ENCODE data around the gene ANGPTL2.

ANGPTL2 gene

DNA sequence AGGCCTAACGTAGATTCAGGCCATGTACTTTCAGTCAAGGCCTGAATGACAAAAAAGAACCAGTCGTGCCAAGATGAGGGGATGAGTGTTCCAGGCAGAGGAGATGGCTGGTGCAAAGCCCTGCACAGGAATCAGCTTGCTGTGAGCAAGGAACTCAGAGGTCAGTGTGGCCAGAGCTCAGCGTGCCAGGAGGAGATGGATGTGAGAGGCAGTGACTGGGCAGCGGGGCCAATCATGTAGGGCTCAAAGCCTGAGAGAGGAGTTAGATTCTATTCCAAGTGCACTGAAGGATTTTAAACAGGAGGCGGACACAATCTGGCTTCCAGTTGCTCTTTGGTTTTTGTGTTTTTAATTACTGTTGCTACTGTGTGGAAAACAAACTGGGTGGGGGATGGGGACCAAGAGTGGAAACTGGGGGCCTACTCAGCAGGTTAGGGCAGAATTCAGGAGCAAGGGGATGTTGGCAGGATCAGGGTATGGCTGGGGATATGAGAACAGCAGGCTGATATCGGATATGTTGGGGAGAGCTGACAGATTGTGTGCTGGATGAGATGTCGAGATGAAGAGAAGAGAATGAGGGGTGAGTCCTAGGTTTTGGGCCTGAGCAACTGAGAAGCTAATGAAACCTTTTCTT lies 64.3 kb downstream of the ANGPTL2 start:
- ChIA-PET CTCF (interaction anchor here (0.9 to 1.9 kb wide), 3 partner anchors 9 to 137 kb away, joined by 3 to 8 read pairs (median 5); no protein-coding TSS in a partner anchor), POLR2A (no interaction called here)
- H3K4me3 ChIP-seq (ENCODE audit: low read depth, low read length): no peak overlapping the region
- no peak for DNase-seq (ENCODE audit: low read depth, low spot score)
- TF ChIP-seq CTCF (IDR thresholded peaks at IDR 0.05; ENCODE audit: insufficient read depth, low read length, missing control alignments): no peak

DNA sequence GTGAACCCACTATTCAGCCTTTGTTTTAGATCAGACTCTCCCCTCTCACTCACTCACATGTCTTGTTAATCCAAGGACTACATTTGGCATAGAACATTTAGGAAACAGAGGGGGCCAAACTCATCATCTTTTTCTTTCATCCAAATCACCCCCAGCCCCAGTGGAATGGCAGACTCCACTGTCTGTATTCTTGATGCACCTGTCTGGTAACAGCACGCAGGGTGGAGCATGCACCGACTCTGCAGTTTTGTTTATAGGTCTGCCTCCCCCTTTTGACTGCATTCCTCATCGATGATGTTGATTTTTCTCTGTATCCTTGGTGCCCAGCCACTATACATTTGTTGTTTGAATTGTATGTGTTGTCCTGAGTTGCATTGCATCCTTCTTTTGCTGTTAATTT lies 66.0 kb downstream of the ANGPTL2 start:
- no peak overlapping the region for H3K4me3 ChIP-seq (ENCODE audit: low read depth, low read length)
- no peak for TF ChIP-seq CTCF (IDR thresholded peaks at IDR 0.05; ENCODE audit: insufficient read depth, low read length, missing control alignments)
- no peak for DNase-seq (ENCODE audit: low read depth, low spot score)
- ChIA-PET POLR2A (no interaction called here), CTCF (interaction anchor here (1.9 kb wide), 1 partner anchor 8 kb away, joined by 8 read pairs; no protein-coding TSS in a partner anchor)

DNA sequence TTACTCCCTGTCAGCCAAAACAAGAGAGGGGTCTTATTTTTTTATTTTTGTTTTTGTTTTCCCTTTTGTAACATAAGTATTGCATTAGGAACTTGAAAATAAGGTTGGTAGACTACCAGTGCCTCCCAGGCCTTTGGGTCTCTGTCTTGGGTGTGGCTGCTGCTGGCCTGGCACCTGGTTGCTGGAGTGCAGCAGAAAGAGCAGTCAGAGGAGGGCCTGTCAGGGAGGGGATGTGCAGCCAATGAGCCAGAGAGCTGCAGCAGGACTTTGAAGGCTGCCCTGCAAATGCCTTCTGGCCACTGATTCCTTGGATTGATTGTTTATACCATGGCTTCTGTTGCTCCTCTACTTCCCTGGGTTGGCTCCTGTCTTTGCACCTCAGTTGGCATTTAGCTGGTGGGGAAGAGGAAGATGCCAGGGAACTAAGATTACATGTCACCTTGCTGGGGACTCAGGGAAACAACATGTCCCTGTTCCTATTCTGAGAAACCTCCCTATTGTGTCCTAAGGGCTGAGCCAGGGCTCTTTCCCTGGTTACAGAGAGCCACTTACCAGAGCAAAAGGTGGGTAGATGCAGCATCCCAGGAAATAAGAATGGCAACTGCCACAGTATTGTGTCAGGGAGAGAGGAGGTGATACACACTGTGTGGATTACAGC lies 66.6 kb downstream of the ANGPTL2 start:
- CTCF ChIA-PET: no interaction called here
- POLR2A ChIA-PET: no interaction called here
- no peak for TF ChIP-seq CTCF (IDR thresholded peaks at IDR 0.05; ENCODE audit: insufficient read depth, low read length, missing control alignments)
- H3K4me3 ChIP-seq (ENCODE audit: low read depth, low read length): no peak overlapping the region
- no peak for DNase-seq (ENCODE audit: low read depth, low spot score)

DNA sequence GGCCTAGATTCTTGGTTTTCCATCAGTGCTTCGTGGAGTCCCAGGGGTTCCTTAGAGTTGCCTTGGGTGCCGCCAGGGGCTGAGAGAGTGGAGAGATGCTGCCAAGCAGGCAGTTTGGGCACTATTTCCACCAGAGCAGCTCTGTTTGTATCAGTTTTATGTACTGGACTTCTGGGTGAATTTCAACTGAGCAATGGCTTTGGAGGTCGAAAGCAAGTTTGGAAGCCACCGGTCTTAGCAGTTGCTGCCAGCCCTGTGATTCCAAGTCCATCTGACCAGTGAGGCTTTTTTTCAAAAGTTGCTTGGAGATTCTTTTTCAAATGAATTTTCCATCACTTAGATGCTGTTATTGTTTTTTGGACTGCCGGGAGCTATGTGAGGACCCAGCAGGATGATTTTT lies 68.5 kb downstream of the ANGPTL2 start:
- ChIA-PET CTCF (no interaction called here), POLR2A (no interaction called here)
- no peak overlapping the region for H3K4me3 ChIP-seq (ENCODE audit: low read depth, low read length)
- no peak for DNase-seq (ENCODE audit: low read depth, low spot score)
- TF ChIP-seq CTCF (IDR thresholded peaks at IDR 0.05; ENCODE audit: insufficient read depth, low read length, missing control alignments): no peak

DNA sequence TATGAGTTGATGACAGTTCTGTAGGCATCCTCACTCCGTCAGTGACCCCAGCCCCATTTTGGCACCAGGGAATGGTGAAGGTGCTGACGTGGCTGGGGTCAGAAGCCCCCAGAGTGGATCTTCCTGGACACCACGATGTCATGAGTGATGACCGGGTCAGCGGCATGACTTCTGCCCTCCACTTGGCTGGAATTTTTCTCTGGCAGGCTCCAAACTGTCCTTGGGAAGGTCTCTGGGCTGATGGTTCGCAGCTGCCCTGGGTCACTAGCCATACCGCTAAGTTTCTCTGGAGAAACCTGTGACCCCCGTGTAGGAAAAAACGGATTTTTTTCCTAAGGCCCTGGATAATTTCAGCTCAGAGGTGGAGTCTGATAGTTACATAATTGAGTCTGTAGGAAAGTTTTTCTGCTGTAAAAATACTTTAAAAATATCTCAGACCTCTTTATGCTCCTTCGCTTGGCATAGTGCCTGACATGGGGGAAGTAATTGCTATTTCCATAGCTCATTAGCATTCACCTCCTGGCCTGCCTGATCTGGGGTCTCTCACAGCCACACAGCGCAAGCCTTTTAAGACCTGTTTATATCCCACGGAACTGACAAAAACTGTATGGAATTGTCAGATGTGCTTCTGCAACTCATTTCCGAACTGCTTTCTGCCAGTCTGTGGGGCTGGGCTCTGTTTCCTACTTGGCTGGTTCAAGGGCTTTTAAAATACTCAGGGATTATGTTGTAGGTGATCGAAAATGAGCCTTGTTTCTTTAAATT lies 69.2 kb downstream of the ANGPTL2 start:
- DNase-seq (ENCODE audit: low read depth, low spot score): no peak
- ChIA-PET CTCF (no interaction called here), POLR2A (no interaction called here)
- no peak for TF ChIP-seq CTCF (IDR thresholded peaks at IDR 0.05; ENCODE audit: insufficient read depth, low read length, missing control alignments)
- H3K4me3 ChIP-seq (ENCODE audit: low read depth, low read length): no peak overlapping the region

Data from AG04449 (cell line).